Measurements from ENCODE around the gene SIK3. TPM values are rescaled to one million over a fixed set of nuclear protein-coding genes. Genes with fewer than 3 reads are reported as not detected.

Gene SIK3
- total RNA-seq, 1 experiment from 2014 or later = 34.4 TPM

DNA sequence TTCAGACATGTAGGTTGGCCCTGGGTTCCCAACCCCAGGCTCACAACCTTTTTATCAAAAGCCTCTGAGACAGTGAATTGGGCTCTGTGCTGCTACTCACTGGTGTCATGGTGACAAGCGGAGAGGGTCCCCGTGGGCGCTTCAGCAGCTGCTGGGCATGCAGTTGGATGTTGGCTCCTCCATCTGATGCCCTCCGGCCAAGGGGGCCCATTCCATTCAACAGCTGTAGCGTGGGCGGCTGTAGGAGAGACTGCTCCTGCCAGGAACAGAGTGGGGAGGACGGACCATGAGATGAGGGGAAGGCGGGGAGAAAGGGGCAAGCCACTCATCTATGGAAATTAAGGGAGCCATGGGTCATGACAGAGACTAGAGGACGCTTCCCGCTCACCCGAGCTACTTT lies 224.8 kb downstream of the SIK3 start:
- no peak overlapping the region for H3K27ac Mint-ChIP-seq
- no peak overlapping the region for H3K4me3 Mint-ChIP-seq
- H3K9me3 Mint-ChIP-seq = no peaks in the 10 kb centered on the region
- TF ChIP-seq E2F4 (CRISPR knock-in tag; IDR thresholded peaks at IDR 0.05; ENCODE audit: borderline replicate concordance, low read depth) (no peak), FOXP4 (CRISPR knock-in tag; IDR thresholded peaks at IDR 0.05) (no peak), SP1 (CRISPR knock-in tag; conservative IDR thresholded peaks at IDR 0.05) (no peak), RELA (CRISPR knock-in tag; IDR thresholded peaks at IDR 0.05; ENCODE audit: borderline replicate concordance) (no peak), OVOL2 (CRISPR knock-in tag; IDR thresholded peaks at IDR 0.05; ENCODE audit: borderline replicate concordance) (no peak), CREB1 (CRISPR knock-in tag; IDR thresholded peaks at IDR 0.05) (no peak), USF1 (CRISPR knock-in tag; IDR thresholded peaks at IDR 0.05) (no peak), ERG (CRISPR knock-in tag; IDR thresholded peaks at IDR 0.05) (no peak), SOX15 (CRISPR knock-in tag; IDR thresholded peaks at IDR 0.05) (no peak), PRRX2 (CRISPR knock-in tag; IDR thresholded peaks at IDR 0.05) (no peak)
- TF ChIP-seq, protein P1, sequence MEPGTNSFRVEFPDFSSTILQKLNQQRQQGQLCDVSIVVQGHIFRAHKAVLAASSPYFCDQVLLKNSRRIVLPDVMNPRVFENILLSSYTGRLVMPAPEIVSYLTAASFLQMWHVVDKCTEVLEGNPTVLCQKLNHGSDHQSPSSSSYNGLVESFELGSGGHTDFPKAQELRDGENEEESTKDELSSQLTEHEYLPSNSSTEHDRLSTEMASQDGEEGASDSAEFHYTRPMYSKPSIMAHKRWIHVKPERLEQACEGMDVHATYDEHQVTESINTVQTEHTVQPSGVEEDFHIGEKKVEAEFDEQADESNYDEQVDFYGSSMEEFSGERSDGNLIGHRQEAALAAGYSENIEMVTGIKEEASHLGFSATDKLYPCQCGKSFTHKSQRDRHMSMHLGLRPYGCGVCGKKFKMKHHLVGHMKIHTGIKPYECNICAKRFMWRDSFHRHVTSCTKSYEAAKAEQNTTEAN (CRISPR knock-in tag; IDR thresholded peaks at IDR 0.05) = no peak
- TF ChIP-seq, protein P2, sequence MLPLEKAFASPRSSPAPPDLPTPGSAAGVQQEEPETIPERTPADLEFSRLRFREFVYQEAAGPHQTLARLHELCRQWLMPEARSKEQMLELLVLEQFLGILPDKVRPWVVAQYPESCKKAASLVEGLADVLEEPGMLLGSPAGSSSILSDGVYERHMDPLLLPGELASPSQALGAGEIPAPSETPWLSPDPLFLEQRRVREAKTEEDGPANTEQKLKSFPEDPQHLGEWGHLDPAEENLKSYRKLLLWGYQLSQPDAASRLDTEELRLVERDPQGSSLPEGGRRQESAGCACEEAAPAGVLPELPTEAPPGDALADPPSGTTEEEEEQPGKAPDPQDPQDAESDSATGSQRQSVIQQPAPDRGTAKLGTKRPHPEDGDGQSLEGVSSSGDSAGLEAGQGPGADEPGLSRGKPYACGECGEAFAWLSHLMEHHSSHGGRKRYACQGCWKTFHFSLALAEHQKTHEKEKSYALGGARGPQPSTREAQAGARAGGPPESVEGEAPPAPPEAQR (CRISPR knock-in tag; IDR thresholded peaks at IDR 0.05) = no peak
- TF ChIP-seq, protein P3, sequence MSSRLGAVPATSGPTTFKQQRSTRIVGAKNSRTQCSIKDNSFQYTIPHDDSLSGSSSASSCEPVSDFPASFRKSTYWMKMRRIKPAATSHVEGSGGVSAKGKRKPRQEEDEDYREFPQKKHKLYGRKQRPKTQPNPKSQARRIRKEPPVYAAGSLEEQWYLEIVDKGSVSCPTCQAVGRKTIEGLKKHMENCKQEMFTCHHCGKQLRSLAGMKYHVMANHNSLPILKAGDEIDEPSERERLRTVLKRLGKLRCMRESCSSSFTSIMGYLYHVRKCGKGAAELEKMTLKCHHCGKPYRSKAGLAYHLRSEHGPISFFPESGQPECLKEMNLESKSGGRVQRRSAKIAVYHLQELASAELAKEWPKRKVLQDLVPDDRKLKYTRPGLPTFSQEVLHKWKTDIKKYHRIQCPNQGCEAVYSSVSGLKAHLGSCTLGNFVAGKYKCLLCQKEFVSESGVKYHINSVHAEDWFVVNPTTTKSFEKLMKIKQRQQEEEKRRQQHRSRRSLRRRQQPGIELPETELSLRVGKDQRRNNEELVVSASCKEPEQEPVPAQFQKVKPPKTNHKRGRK (CRISPR knock-in tag; IDR thresholded peaks at IDR 0.05; ENCODE audit: borderline replicate concordance) = no peak
- ChIA-PET POLR2A (no interaction called here), CTCF (interaction anchor here (1.2 kb wide), 1 partner anchor 38 kb away, joined by 3 read pairs; no protein-coding TSS in a partner anchor)
- H3K36me3 Mint-ChIP-seq = peaks cover 38% of the 10 kb centered on the region
- ATAC-seq (no peak), DNase-seq (ENCODE audit: low spot score) (no peak)
- H3K27me3 Mint-ChIP-seq (ENCODE audit: low read depth) = no peaks in the 10 kb centered on the region
- H3K4me1 Mint-ChIP-seq = 0 out of 2 replicates have a peak, but pooled peaks cover 3% of the 10 kb centered on the region

DNA sequence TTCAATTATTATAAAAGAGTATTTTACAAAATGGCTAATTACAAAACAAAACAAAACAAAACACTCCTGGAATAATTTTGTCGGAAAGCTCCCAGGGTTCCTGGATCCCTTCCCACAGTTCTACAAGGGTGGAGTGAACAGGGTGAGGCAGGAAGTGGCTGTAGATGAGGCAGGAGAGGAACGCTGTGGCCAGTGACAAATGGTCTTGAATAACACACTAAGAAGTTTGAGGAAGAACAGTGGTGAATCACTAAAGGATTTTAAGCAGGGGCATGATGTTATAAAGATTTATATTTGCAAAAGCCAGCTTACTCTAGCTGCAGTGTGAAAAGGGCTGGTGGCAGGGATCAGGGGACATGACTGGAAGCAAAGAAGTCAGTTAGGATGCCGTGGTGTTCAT lies 227.0 kb downstream of the SIK3 start:
- no peak overlapping the region for H3K4me3 Mint-ChIP-seq
- no peaks in the 10 kb centered on the region for H3K27me3 Mint-ChIP-seq (ENCODE audit: low read depth)
- no peak overlapping the region for H3K27ac Mint-ChIP-seq
- DNase-seq (ENCODE audit: low spot score) (no peak), ATAC-seq (no peak)
- H3K9me3 Mint-ChIP-seq = no peaks in the 10 kb centered on the region
- CTCF ChIA-PET = interaction anchor here (1.6 kb wide), 1 partner anchor 267 kb away, joined by 8 read pairs; no protein-coding TSS in a partner anchor
- POLR2A ChIA-PET = no interaction called here
- peaks cover 51% of the 10 kb centered on the region for H3K36me3 Mint-ChIP-seq
- no peaks in the 10 kb centered on the region for H3K4me1 Mint-ChIP-seq
- TF ChIP-seq AR (CRISPR knock-in tag; IDR thresholded peaks at IDR 0.05) (no peak), ZNF671 (CRISPR knock-in tag; IDR thresholded peaks at IDR 0.05) (no peak), GABPB1 (CRISPR knock-in tag; IDR thresholded peaks at IDR 0.05) (no peak), ZNF263 (CRISPR knock-in tag; IDR thresholded peaks at IDR 0.05; ENCODE audit: low read depth) (no peak), ZNF416 (CRISPR knock-in tag; IDR thresholded peaks at IDR 0.05) (no peak)
- TF ChIP-seq, protein P4, sequence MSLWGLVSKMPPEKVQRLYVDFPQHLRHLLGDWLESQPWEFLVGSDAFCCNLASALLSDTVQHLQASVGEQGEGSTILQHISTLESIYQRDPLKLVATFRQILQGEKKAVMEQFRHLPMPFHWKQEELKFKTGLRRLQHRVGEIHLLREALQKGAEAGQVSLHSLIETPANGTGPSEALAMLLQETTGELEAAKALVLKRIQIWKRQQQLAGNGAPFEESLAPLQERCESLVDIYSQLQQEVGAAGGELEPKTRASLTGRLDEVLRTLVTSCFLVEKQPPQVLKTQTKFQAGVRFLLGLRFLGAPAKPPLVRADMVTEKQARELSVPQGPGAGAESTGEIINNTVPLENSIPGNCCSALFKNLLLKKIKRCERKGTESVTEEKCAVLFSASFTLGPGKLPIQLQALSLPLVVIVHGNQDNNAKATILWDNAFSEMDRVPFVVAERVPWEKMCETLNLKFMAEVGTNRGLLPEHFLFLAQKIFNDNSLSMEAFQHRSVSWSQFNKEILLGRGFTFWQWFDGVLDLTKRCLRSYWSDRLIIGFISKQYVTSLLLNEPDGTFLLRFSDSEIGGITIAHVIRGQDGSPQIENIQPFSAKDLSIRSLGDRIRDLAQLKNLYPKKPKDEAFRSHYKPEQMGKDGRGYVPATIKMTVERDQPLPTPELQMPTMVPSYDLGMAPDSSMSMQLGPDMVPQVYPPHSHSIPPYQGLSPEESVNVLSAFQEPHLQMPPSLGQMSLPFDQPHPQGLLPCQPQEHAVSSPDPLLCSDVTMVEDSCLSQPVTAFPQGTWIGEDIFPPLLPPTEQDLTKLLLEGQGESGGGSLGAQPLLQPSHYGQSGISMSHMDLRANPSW (CRISPR knock-in tag; conservative IDR thresholded peaks at IDR 0.05; ENCODE audit: low read depth) = no peak

Data from WTC11 (cell line).